Subcutaneous adipose tissue (tissue), 4 donors: ENCODE results near the gene RGL1. TPM values are rescaled to one million over a fixed set of nuclear protein-coding genes. Genes with fewer than 3 reads are reported as not detected.

Experiments used
- CTCF ChIP-seq: fragments of 450-650 bp; IDR thresholded peaks from one replicate; pipeline ENCODE4 v1.5.1; 2016; ENCODE audit warnings: low read depth, mild to moderate bottlenecking, control low read depth, antibody characterized with exemption, moderate library complexity
- total RNA-seq, 4 donors: library from RNA; depleted of rRNA; stranded (reverse); fragments of >200 nt; gene quantifications; one replicate each; pipeline ENCODE4 v1.1.0, GENCODE V29; 2016

RGL1 gene
- total RNA-seq, 4 donors from 2014 or later, result 41.8 to 81.8 (median 59.0) TPM

- no peak for TF ChIP-seq CTCF
These were observed 78.7 kb downstream of the RGL1 start for GRCh38 chr1:183883623-183884022.

- TF ChIP-seq CTCF, result no peak
These were observed 79.6 kb downstream of the RGL1 start for GRCh38 chr1:183884526-183884925.

- no peak for TF ChIP-seq CTCF
These were observed 80.3 kb downstream of the RGL1 start for GRCh38 chr1:183885142-183885735.

- TF ChIP-seq CTCF, result no peak
These were observed 81.3 kb downstream of the RGL1 start for GRCh38 chr1:183886083-183886828.

GRCh38 chr1:183886853-183887252 lies 81.9 kb downstream of the RGL1 start:
- TF ChIP-seq CTCF, result no peak

GRCh38 chr1:183887826-183888819 lies 83.2 kb downstream of the RGL1 start:
- no peak for TF ChIP-seq CTCF

- TF ChIP-seq CTCF, result no peak
These were observed 84.2 kb downstream of the RGL1 start for GRCh38 chr1:183889095-183889494.
